Measurements from ENCODE around the gene DIAPH1.

Gene DIAPH1

DNA sequence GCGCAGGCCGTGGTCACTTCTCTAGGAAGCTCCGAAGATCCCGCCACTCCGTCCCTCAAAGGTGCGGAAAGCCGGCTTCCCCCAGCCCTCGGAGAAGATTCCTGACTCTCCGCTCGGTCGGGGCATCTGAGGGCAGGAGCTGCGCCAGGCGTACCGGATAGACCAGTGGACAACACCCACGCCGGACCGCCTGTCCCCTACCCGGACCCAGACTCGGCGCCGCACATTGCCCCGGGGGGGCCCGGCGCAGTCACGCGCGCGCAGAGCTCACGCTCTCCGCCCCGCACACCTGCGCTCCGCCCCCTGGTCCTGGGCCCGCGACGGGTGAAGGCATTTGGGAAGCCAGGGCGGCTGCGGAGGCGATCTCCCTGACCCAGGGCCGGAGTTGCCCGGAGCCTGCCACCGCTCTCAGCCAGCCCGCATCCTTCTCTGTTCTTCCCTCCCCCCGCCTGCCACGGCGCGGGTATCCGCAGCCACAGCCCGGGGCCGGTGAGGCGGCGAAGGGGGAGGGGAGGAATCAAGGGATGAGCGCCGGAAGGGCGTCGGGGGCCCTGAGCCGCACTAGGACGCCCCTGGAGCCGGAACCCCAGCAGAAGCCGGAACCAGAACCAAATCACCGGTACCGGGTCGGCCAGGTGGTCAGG is 18.4 kb upstream of the DIAPH1 start:
- peaks cover 56% of the 10 kb centered on the region for H3K79me2 ChIP-seq (ENCODE audit: low read length)
- H3K4me2 ChIP-seq (ENCODE audit: low read length) = peak overlapping the region; percentile 66
- H3K4me1 ChIP-seq (ENCODE audit: low read length) = peaks cover 52% of the 10 kb centered on the region
- 0 out of 2 replicates have a peak overlapping the region, but pooled peaks have one; percentile 39 for H2AFZ ChIP-seq (ENCODE audit: low read depth, low read length)
- H3K4me3 ChIP-seq (ENCODE audit: low read length) = peak overlapping the region; percentile 95
- TF ChIP-seq, protein P1, sequence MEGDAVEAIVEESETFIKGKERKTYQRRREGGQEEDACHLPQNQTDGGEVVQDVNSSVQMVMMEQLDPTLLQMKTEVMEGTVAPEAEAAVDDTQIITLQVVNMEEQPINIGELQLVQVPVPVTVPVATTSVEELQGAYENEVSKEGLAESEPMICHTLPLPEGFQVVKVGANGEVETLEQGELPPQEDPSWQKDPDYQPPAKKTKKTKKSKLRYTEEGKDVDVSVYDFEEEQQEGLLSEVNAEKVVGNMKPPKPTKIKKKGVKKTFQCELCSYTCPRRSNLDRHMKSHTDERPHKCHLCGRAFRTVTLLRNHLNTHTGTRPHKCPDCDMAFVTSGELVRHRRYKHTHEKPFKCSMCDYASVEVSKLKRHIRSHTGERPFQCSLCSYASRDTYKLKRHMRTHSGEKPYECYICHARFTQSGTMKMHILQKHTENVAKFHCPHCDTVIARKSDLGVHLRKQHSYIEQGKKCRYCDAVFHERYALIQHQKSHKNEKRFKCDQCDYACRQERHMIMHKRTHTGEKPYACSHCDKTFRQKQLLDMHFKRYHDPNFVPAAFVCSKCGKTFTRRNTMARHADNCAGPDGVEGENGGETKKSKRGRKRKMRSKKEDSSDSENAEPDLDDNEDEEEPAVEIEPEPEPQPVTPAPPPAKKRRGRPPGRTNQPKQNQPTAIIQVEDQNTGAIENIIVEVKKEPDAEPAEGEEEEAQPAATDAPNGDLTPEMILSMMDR (IDR thresholded peaks at IDR 0.05; ENCODE audit: low read depth, low read length) = no peak
- TF ChIP-seq EZH2phosphoT487 (IDR thresholded peaks at IDR 0.05; ENCODE audit: low read depth) = no peak
- H3K27me3 ChIP-seq (ENCODE audit: low read depth, low read length) = no peaks in the 10 kb centered on the region
- H3K36me3 ChIP-seq (replicated peaks; ENCODE audit: low read depth, low read length) = peaks cover 15% of the 10 kb centered on the region
- H4K20me1 ChIP-seq (ENCODE audit: insufficient read depth, low read length) = peaks cover 21% of the 10 kb centered on the region
- no peaks in the 10 kb centered on the region for H3K9me3 ChIP-seq (ENCODE audit: insufficient read depth, low read length)
- H3K27ac ChIP-seq (ENCODE audit: low read length) = peak overlapping the region; percentile 69
- peak overlapping the region; percentile 98 for H3K9ac ChIP-seq (ENCODE audit: low read length)

DNA sequence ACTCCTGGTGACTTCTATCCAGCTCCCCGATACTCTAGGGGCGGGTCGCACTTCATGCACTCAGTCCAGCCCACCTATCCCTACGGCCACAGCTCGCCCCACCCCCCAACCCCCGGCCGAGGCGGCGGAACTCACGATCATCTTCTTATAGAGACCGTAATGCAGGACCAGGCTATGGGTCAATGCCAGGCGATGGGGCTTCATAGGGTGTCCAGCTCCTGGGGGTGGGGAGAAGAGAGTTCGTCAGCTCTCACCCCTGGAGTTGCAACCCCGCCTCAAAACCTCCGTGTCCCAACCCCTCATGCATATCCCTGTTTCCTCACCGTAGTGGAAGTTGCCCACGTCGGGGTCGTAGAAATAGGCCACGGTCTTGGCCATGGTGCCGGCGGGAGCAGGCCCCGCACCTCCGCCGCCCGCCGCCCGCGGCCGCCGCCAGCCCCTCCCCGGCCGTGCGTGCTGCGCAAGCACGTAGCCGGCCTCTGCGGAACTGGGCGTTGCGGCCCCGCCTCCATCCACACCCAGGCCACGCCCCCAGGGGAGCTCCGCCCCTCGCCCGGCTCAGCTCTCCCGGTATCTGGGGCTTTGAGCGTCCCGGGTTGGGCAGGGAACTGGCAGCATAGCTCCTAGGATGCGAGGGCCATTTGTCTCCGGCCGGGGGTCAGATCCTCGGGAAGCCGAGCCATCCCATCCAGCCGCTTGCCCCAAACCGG is 17.8 kb upstream of the DIAPH1 start, which contains the start of the genes HDAC3 and RELL2:
HDAC3 (minus strand) TSS at position 437 of the 710 bp plus-strand sequence; CDS start at position 378, 59 bp downstream.
RELL2 (plus strand) TSS at position 585 of the 710 bp plus-strand sequence. CDS start 1,229 bp downstream, outside the sequence.
- H3K9me3 ChIP-seq (ENCODE audit: insufficient read depth, low read length) = no peaks in the 10 kb centered on the region
- no peaks in the 10 kb centered on the region for H3K27me3 ChIP-seq (ENCODE audit: low read depth, low read length)
- peaks cover 54% of the 10 kb centered on the region for H3K4me1 ChIP-seq (ENCODE audit: low read length)
- H3K4me3 ChIP-seq (ENCODE audit: low read length) = peak within 1 kb of the TSS; percentile 95
- peak within 1 kb of the TSS; percentile 98 for H3K27ac ChIP-seq (ENCODE audit: low read length)
- H3K4me2 ChIP-seq (ENCODE audit: low read length) = peak within 1 kb of the TSS; percentile 95
- H4K20me1 ChIP-seq (ENCODE audit: insufficient read depth, low read length) = peaks cover 23% of the 10 kb centered on the region
- TF ChIP-seq, protein P1 (IDR thresholded peaks at IDR 0.05; ENCODE audit: low read depth, low read length) = no peak
- TF ChIP-seq EZH2phosphoT487 (IDR thresholded peaks at IDR 0.05; ENCODE audit: low read depth) = no peak
- peaks cover 17% of the 10 kb centered on the region for H3K36me3 ChIP-seq (replicated peaks; ENCODE audit: low read depth, low read length)
- H2AFZ ChIP-seq (ENCODE audit: low read depth, low read length) = peak within 1 kb of the TSS; percentile 39; the same call in 1 of the 2 replicates
- H3K9ac ChIP-seq (ENCODE audit: low read length) = peak within 1 kb of the TSS; percentile 98
- peaks cover 62% of the 10 kb centered on the region for H3K79me2 ChIP-seq (ENCODE audit: low read length)

DNA sequence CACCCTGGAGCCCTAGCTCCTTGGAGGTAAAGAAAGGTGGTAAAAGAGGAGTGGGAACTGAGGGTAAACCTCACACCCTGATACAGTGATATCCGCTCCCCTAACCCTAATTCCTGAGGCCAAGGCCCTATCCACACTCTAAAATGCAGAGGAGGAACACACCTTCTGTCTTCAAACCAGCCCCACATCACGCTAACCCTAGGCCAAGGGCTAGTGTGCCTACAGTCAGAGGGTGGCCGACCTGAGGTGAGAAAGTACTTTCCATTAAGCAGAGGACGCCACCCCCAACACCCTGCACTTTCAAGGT is 17.3 kb upstream of the DIAPH1 start:
- Histone ChIP-seq H3K79me2 (ENCODE audit: low read length) (peaks cover 67% of the 10 kb centered on the region), H3K4me3 (ENCODE audit: low read length) (peak overlapping the region; percentile 95), H2AFZ (ENCODE audit: low read depth, low read length) (no peak overlapping the region), H3K27me3 (ENCODE audit: low read depth, low read length) (no peaks in the 10 kb centered on the region), H4K20me1 (ENCODE audit: insufficient read depth, low read length) (peaks cover 23% of the 10 kb centered on the region), H3K9me3 (ENCODE audit: insufficient read depth, low read length) (no peaks in the 10 kb centered on the region), H3K4me2 (ENCODE audit: low read length) (peak overlapping the region; percentile 95), H3K36me3 (replicated peaks; ENCODE audit: low read depth, low read length) (peaks cover 22% of the 10 kb centered on the region), H3K27ac (ENCODE audit: low read length) (peak overlapping the region; percentile 98), H3K4me1 (ENCODE audit: low read length) (peaks cover 50% of the 10 kb centered on the region), H3K9ac (ENCODE audit: low read length) (peak overlapping the region; percentile 94)
- TF ChIP-seq EZH2phosphoT487 (IDR thresholded peaks at IDR 0.05; ENCODE audit: low read depth) = no peak
- TF ChIP-seq, protein P1 (IDR thresholded peaks at IDR 0.05; ENCODE audit: low read depth, low read length) = no peak

DNA sequence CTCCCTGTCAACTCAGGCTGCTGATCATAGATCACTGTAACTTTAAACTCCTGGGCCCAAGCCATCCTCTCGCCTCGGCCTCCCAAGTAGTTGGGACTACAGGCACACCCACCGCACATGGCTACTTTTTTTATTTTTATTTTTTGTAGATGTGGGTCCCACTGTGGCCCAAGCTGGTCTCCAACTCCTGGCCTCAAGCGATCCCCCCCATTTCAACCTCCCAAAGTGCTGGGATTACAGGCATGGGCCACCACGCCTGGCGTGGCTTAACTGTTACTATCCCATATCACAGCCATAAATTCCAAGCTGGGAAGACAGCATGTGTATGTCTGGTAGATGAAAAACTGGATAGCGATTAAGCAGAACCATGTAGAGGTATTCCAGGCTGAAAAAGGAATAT is 16.8 kb upstream of the DIAPH1 start:
- peaks cover 69% of the 10 kb centered on the region for H3K79me2 ChIP-seq (ENCODE audit: low read length)

More for the DNA sequence above, 16.8 kb upstream of the DIAPH1 start:
- Histone ChIP-seq H3K27me3 (ENCODE audit: low read depth, low read length) (no peaks in the 10 kb centered on the region), H4K20me1 (ENCODE audit: insufficient read depth, low read length) (peaks cover 23% of the 10 kb centered on the region), H2AFZ (ENCODE audit: low read depth, low read length) (no peak overlapping the region), H3K4me1 (ENCODE audit: low read length) (peaks cover 50% of the 10 kb centered on the region), H3K36me3 (replicated peaks; ENCODE audit: low read depth, low read length) (peaks cover 23% of the 10 kb centered on the region), H3K4me2 (ENCODE audit: low read length) (peak overlapping the region; percentile 95), H3K9me3 (ENCODE audit: insufficient read depth, low read length) (no peaks in the 10 kb centered on the region), H3K4me3 (ENCODE audit: low read length) (peak overlapping the region; percentile 95), H3K27ac (ENCODE audit: low read length) (peak overlapping the region; percentile 98), H3K9ac (ENCODE audit: low read length) (peak overlapping the region; percentile 94)
- TF ChIP-seq, protein P1 (IDR thresholded peaks at IDR 0.05; ENCODE audit: low read depth, low read length) = no peak
- no peak for TF ChIP-seq EZH2phosphoT487 (IDR thresholded peaks at IDR 0.05; ENCODE audit: low read depth)

Measured in OCI-LY3 (cell line).